Measurements from ENCODE around the gene SH3TC1.

SH3TC1 gene

DNA sequence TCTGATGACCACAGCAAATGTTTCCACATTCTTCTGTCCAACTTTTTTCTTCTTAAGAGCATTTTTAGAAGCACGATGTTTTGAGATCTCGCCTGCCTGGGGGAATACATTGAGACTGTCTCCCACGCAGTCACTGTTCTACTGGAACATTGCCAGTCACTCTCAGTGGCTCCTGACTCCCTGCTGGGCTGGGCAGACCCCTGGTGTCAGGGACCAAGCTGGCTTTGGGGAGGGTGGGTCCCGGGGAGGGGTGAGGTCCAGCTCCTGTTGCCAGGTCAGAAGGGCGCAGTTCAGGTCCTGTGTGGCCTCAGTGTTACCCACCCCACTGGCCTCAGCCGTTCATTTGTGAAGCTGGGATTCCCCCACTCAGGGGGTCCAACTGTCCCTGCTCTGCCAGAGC lies 21.5 kb upstream of the SH3TC1 start:
- no peak for DNase-seq (ENCODE audit: low spot score)
- TF ChIP-seq, protein P1, sequence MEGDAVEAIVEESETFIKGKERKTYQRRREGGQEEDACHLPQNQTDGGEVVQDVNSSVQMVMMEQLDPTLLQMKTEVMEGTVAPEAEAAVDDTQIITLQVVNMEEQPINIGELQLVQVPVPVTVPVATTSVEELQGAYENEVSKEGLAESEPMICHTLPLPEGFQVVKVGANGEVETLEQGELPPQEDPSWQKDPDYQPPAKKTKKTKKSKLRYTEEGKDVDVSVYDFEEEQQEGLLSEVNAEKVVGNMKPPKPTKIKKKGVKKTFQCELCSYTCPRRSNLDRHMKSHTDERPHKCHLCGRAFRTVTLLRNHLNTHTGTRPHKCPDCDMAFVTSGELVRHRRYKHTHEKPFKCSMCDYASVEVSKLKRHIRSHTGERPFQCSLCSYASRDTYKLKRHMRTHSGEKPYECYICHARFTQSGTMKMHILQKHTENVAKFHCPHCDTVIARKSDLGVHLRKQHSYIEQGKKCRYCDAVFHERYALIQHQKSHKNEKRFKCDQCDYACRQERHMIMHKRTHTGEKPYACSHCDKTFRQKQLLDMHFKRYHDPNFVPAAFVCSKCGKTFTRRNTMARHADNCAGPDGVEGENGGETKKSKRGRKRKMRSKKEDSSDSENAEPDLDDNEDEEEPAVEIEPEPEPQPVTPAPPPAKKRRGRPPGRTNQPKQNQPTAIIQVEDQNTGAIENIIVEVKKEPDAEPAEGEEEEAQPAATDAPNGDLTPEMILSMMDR (conservative IDR thresholded peaks at IDR 0.05; ENCODE audit: low read depth): no peak
- CTCF ChIA-PET: interaction anchor here (0.6 to 2.1 kb wide), 10 partner anchors 10 to 208 kb away, joined by 3 to 46 read pairs (median 7); partner anchors contain the start of genes ABLIM2 and SH3TC1
- POLR2A ChIA-PET (ENCODE audit: low non-redundant PET): interaction anchor here (1.1 kb wide), 1 partner anchor 14 kb away, joined by 3 read pairs; no protein-coding TSS in a partner anchor
- H3K27ac ChIP-seq: no peak overlapping the region

- H3K27ac ChIP-seq: no peak overlapping the region
- ChIA-PET POLR2A (ENCODE audit: low non-redundant PET) (no interaction called here), CTCF (no interaction called here)
- DNase-seq (ENCODE audit: low spot score): no peak
- TF ChIP-seq, protein P1 (conservative IDR thresholded peaks at IDR 0.05; ENCODE audit: low read depth): no peak
Observed at GRCh38 chr4:8177956-8178355, 21.1 kb upstream of the SH3TC1 start.

- POLR2A ChIA-PET (ENCODE audit: low non-redundant PET): no interaction called here
- DNase-seq (ENCODE audit: low spot score): no peak
- CTCF ChIA-PET: no interaction called here
- H3K27ac ChIP-seq: no peak overlapping the region
- TF ChIP-seq, protein P1 (conservative IDR thresholded peaks at IDR 0.05; ENCODE audit: low read depth): no peak
Observed at GRCh38 chr4:8179074-8179473, 20.0 kb upstream of the SH3TC1 start.

- TF ChIP-seq, protein P1 (conservative IDR thresholded peaks at IDR 0.05; ENCODE audit: low read depth): no peak
- DNase-seq (ENCODE audit: low spot score): no peak
- CTCF ChIA-PET: no interaction called here
- H3K27ac ChIP-seq: peak overlapping the region; percentile 41
- POLR2A ChIA-PET (ENCODE audit: low non-redundant PET): no interaction called here
Observed at GRCh38 chr4:8179771-8180170, 19.3 kb upstream of the SH3TC1 start.

DNA sequence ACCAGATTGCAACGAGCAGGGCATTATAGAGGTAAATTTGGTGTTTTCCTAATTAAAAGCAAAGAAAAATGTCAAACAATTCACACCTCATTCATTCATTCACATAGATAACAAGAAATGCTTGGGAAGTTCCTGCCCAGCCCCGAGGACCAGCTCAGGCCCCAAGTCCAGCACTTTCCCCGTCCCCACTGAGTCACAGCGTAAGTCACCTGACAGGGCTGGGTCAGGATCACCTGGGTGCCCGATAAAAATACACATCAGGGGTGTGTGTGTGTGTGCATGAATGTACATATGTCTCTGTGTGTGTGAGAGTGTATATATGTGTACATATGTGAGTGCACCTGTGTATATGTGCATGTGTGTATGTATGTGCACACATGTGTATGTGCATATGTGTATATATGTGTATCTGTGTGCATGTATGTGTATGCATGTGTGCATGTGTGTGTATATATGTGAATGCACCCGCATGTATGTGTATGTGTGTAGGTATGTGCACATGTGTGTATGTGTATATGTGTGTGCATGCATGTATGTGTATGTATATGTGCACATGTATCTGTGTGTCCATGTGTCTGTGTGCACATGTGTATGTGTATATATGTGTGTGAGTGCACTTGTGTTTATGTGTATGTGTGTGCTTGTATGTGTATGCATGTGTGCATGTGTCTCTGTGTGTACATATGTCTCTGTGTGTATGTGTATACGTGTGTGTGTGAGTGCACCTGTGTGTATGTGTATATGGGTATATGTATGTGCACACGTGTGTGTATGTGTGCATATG lies 18.6 kb upstream of the SH3TC1 start:
- TF ChIP-seq, protein P1 (conservative IDR thresholded peaks at IDR 0.05; ENCODE audit: low read depth): no peak
- CTCF ChIA-PET: no interaction called here
- peak overlapping the region; percentile 41 for H3K27ac ChIP-seq
- DNase-seq (ENCODE audit: low spot score): no peak
- POLR2A ChIA-PET (ENCODE audit: low non-redundant PET): no interaction called here

DNA sequence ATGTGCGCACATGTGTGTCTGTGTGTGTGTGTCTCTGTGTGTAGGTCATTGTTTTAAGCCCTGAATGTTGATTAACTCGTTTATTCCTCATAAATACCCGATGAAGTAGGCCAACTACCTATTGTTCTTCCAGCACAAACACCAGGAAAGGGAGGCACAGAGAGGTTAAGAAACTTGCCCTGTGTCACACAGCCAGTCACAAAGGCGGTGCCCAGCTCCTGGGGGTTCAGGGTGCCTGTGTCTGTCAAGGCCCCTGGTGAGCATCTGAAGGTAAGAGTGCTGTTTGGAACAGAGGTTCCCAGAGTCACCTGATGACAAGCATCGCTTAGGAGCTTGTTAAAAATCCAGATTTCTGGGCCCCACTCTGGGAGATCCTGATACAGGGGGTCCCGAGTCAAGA lies 18.0 kb upstream of the SH3TC1 start:
- POLR2A ChIA-PET (ENCODE audit: low non-redundant PET): no interaction called here
- TF ChIP-seq, protein P1 (conservative IDR thresholded peaks at IDR 0.05; ENCODE audit: low read depth): no peak
- CTCF ChIA-PET: no interaction called here

More for the DNA sequence above, 18.0 kb upstream of the SH3TC1 start:
- peak overlapping the region; percentile 90 for H3K27ac ChIP-seq
- DNase-seq (ENCODE audit: low spot score): no peak
